WERI-Rb-1 (cell line): ENCODE results near the gene HINT2.

ENCODE experiments used
- DNase-seq: peaks from one replicate; pipeline ENCODE4 v3.0.0-alpha.2; 2020
- H3K27ac ChIP-seq: fragments of 250-450 bp; sonication (Bioruptor Pico); 2 replicates; pipeline ENCODE4 v1.5.1; 2020; ENCODE audit warnings: mild to moderate bottlenecking, moderate library complexity
- H3K27me3 ChIP-seq: fragments of 250-450 bp; sonication (Bioruptor Pico); 2 replicates; pipeline ENCODE4 v1.5.1; 2021; ENCODE audit warnings: mild to moderate bottlenecking, low read depth, moderate library complexity; ENCODE audit not compliant: insufficient read depth, severe bottlenecking
- H3K36me3 ChIP-seq: fragments of 250-450 bp; sonication (Bioruptor Pico); 2 replicates; pipeline ENCODE4 v1.5.1; 2020; ENCODE audit warnings: mild to moderate bottlenecking, moderate library complexity
- H3K4me3 ChIP-seq: 2 replicates; pipeline ENCODE4 v1.5.1; 2011; ENCODE audit warnings: low read depth, mild to moderate bottlenecking, control low read depth, low read length
- H3K9me3 ChIP-seq: fragments of 250-450 bp; sonication (Bioruptor Pico); 2 replicates; pipeline ENCODE4 v1.5.1; 2021; ENCODE audit warnings: mild to moderate bottlenecking, moderate library complexity; ENCODE audit not compliant: severe bottlenecking
- TF ChIP-seq, protein P1 (sequence below): IDR thresholded peaks from 2 replicates; pipeline ENCODE4 v1.5.1; 2011; ENCODE audit warnings: low read depth, mild to moderate bottlenecking, control low read depth, inconsistent platforms, low read length

The HINT2 gene

DNA sequence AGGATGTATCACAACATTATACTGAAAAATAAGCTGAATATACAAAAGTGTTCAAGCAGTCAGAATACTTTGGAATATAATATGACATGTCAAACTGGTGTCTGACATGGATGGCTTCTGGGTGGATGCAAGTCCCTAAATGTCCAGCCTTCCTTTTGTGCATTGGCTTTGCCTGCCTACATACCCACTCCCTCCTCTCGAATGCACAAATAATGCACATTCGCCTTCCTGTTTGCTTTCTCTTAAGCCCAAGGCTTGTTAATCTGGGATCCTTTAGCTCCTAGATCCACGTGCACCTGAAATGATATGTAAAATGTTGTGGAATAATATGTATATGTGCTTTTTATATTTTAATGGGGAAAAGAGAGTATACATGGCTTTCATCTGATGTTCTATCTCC is 36.3 kb downstream of the HINT2 start:
- TF ChIP-seq, protein P1, sequence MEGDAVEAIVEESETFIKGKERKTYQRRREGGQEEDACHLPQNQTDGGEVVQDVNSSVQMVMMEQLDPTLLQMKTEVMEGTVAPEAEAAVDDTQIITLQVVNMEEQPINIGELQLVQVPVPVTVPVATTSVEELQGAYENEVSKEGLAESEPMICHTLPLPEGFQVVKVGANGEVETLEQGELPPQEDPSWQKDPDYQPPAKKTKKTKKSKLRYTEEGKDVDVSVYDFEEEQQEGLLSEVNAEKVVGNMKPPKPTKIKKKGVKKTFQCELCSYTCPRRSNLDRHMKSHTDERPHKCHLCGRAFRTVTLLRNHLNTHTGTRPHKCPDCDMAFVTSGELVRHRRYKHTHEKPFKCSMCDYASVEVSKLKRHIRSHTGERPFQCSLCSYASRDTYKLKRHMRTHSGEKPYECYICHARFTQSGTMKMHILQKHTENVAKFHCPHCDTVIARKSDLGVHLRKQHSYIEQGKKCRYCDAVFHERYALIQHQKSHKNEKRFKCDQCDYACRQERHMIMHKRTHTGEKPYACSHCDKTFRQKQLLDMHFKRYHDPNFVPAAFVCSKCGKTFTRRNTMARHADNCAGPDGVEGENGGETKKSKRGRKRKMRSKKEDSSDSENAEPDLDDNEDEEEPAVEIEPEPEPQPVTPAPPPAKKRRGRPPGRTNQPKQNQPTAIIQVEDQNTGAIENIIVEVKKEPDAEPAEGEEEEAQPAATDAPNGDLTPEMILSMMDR, result no peak
- Histone ChIP-seq H3K4me3 (no peak overlapping the region), H3K27me3 (no peaks in the 10 kb centered on the region), H3K36me3 (peaks cover 4% of the 10 kb centered on the region), H3K27ac (no peak overlapping the region), H3K9me3 (no peaks in the 10 kb centered on the region)
- no peak for DNase-seq

GRCh38 chr9:35776018-35776417 is 38.8 kb downstream of the HINT2 start:
- TF ChIP-seq, protein P1, result no peak
- Histone ChIP-seq H3K27ac (peak overlapping the region; percentile 65), H3K36me3 (peaks cover 6% of the 10 kb centered on the region; the same call in 1 of the 2 replicates), H3K4me3 (no peak overlapping the region), H3K9me3 (no peaks in the 10 kb centered on the region), H3K27me3 (no peaks in the 10 kb centered on the region)
- DNase-seq, result no peak

DNA sequence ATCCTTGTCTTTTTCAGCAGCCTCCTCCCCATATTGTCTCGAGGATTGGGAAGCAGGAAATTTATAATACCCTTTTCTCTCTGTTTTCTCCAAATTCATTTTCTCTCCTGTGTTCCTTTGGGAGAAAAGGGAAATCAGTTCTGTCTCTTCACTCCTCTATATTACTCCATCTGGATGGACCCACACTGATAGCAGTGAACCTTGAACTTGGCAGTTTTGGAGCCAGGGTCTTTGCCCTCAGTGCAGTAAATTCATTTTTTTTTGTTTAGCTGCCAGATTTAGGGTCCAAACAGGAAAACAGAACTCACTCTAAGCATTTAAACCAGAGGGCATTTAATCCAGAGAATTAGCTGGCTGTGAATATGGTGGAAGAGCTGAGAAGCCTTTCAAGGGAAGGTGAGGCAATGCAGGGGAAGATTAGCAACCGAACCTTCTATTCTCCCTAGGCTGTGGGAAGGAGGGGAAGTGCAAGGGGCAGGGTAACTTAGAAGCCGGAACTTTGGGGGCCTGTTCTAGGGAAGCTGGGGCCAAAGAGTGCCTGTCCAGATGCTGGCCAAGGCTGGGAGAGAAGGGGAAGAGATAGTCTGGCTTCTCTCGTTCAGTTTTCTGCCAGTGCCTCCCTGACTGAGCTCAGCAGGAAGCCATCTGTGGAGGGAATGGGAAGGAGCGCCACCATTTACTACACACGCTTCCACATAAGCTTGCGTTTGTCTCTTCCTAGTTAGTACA is 39.8 kb downstream of the HINT2 start:
- no peak overlapping the region for H3K4me3 ChIP-seq
- no peaks in the 10 kb centered on the region for H3K27me3 ChIP-seq
- TF ChIP-seq, protein P1, result no peak
- H3K9me3 ChIP-seq, result no peaks in the 10 kb centered on the region
- H3K27ac ChIP-seq, result peak overlapping the region; percentile 65
- DNase-seq, result peak; percentile 23
- peaks cover 3% of the 10 kb centered on the region; the same call in 1 of the 2 replicates for H3K36me3 ChIP-seq

GRCh38 chr9:35771943-35772342 is 42.9 kb downstream of the HINT2 start:
- Histone ChIP-seq H3K4me3 (no peak overlapping the region), H3K9me3 (no peaks in the 10 kb centered on the region), H3K36me3 (peaks cover 2% of the 10 kb centered on the region; the same call in 1 of the 2 replicates), H3K27me3 (no peaks in the 10 kb centered on the region), H3K27ac (no peak overlapping the region)
- DNase-seq, result no peak
- TF ChIP-seq, protein P1, result no peak

DNA sequence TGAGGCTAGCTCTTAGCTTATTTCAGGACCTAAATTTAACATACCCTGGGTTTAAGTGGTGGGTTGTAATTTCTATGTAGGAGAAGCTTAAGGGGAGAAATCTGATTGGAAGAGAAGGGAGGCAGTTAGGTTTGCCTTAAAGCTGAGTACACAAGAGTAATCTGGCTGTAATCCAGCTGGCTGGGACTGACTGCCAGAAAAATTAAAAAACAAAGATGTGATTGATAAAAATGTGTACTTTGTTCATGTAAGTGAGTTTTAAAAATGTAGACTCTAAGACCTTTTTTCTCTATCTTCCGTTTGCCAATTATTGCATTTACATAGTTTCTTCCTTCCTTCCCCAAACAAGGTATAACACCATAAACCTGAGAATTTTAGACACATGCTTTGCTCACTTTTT is 43.3 kb downstream of the HINT2 start:
- TF ChIP-seq, protein P1, result no peak
- Histone ChIP-seq H3K4me3 (no peak overlapping the region), H3K9me3 (no peaks in the 10 kb centered on the region), H3K36me3 (peaks cover 2% of the 10 kb centered on the region; the same call in 1 of the 2 replicates), H3K27me3 (no peaks in the 10 kb centered on the region), H3K27ac (no peak overlapping the region)
- no peak for DNase-seq

DNA sequence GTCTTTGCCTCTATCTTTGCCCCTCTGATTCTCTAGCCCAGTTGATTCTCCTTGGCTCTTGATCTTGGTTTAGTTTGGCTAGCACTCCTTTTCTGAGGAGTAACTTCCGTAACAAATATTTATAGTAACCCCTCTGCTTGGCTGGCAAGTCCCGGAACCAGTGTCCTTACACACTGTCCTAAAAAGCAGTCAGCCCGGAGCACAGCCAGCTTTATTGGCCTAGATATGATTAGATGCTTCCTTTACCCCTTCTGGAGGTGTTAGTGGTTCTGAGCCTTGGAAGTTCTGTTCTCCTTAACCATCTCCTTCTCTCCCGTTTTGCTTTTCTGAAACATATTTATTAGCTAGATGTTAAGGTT is 43.8 kb downstream of the HINT2 start:
- TF ChIP-seq, protein P1, result no peak
- Histone ChIP-seq H3K9me3 (no peaks in the 10 kb centered on the region), H3K4me3 (no peak overlapping the region), H3K27ac (peak overlapping the region; percentile 35; the same call in 1 of the 2 replicates), H3K36me3 (peaks cover 2% of the 10 kb centered on the region; the same call in 1 of the 2 replicates), H3K27me3 (no peaks in the 10 kb centered on the region)
- no peak for DNase-seq
